Measurements from ENCODE around the gene E2F4.

DNA sequence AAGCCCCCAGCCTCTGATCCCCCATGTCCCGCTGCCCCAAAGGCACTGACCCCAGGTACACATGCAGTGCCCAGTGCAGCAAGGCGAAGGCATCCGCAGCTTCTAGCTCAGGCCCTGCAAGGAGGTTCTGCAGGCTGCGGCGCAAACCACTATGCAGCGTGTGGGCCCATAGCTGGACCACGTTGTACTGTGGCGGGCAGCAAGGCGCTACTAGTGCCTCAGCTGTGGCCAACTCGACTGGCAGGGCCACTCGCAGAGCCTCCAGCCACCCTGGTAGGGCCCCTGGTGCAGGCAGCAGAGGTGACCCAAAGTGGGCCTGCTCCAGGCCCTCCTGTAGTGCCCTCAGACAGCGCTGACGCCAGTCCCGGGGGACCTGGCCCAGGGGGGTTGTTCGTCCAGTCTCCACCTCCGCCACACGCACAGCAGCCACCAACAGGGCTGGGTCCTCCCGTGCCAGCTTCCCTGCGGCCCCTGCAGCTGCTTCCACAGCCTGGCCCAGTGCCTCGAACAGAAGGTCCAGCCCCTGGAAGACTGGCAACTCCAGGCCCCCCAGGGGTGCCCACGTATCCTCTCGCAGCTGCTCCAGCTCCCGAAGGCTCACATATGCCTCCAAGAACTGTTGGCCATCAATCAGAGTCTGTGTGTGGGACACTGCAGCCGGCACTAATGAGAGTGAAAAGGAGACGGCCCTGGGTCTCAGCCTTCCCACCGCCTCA is 4.6 kb upstream of the E2F4 start:
- TF ChIP-seq MAFK (conservative IDR thresholded peaks at IDR 0.05 in 1 of 2, IDR thresholded peaks at IDR 0.05 in 1 of 2; ENCODE audit: low read length in 2 of 2) (no peak), SMAD1 (CRISPR knock-in tag; IDR thresholded peaks at IDR 0.05; ENCODE audit: borderline replicate concordance, low read depth) (no peak), ZSCAN29 (CRISPR knock-in tag; conservative IDR thresholded peaks at IDR 0.05) (no peak), ZNF777 (CRISPR knock-in tag; IDR thresholded peaks at IDR 0.05) (no peak), FOXK2 (IDR thresholded peaks at IDR 0.05) (no peak)
